ENCODE results near the gene C1orf52.

C1orf52 gene

GRCh38 chr1:85289207-85289847 lies 29.9 kb upstream of the C1orf52 start:
- no peak for TF ChIP-seq CTCF (IDR thresholded peaks at IDR 0.05)

- TF ChIP-seq CTCF (IDR thresholded peaks at IDR 0.05): no peak
These were observed 24.7 kb upstream of the C1orf52 start for GRCh38 chr1:85284202-85284601.

GRCh38 chr1:85283475-85284199 lies 24.2 kb upstream of the C1orf52 start:
- TF ChIP-seq CTCF (IDR thresholded peaks at IDR 0.05): no peak

- TF ChIP-seq CTCF (IDR thresholded peaks at IDR 0.05): no peak
These were observed 23.0 kb upstream of the C1orf52 start for GRCh38 chr1:85282424-85282823.

- no peak for TF ChIP-seq CTCF (IDR thresholded peaks at IDR 0.05)
These were observed 21.2 kb upstream of the C1orf52 start for GRCh38 chr1:85280636-85281035.

GRCh38 chr1:85279458-85280080 lies 20.1 kb upstream of the C1orf52 start:
- no peak for TF ChIP-seq CTCF (IDR thresholded peaks at IDR 0.05)

- no peak for TF ChIP-seq CTCF (IDR thresholded peaks at IDR 0.05)
These were observed 19.4 kb upstream of the C1orf52 start for GRCh38 chr1:85278853-85279314.
